NCI-H2107 treated with DMSO at 0.1 percent for 48 hours (cell line): ENCODE data around the gene CHAT.

Experiments used
- DNase-seq: peaks from one replicate; lab custom pipeline; 2025; ENCODE audit not compliant: unreplicated experiment; lab: John Stamatoyannopoulos, UW

The CHAT gene

GRCh38 chr10:49613882-49614241, at the start of gene CHAT:
CHAT (plus strand) TSS chr10:49614037; CDS start chr10:49614190, 153 bp downstream.
- no peak for DNase-seq

GRCh38 chr10:49564461-49565009, 49.3 kb upstream of the CHAT start:
- DNase-seq, result no peak

- no peak for DNase-seq
These were observed 46.0 kb upstream of the CHAT start for GRCh38 chr10:49567810-49568209.

GRCh38 chr10:49568235-49568634, 45.6 kb upstream of the CHAT start:
- DNase-seq, result no peak

DNA sequence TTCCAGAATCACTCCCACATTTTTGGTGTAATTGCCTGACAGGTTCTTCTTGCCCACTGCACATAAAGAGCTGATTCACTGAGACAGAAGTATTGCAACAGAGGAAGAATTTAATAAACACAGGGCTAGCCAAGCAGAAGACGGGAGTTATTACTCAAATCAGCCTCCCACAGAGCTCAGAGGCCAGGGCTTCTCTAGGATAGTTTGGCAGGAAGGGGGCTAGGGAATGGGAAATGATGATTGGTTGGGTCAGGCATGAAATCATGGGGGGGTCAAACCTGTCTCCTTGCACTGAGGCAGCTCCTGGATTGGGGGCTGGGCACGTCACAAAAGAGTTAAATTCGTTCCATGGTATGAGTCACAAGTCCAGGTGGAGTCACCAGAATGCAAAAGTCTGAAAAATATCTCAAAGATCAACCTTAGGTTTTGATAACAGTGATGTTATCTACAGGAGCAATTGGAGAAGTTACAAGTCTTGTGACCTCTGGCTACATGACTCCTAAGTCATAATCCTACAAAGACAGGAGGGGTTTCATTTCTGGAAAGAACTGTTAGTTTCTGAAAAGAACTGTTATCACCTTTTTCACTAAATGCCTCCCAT, 44.7 kb upstream of the CHAT start:
- DNase-seq, result no peak

GRCh38 chr10:49571388-49571787, 42.4 kb upstream of the CHAT start:
- DNase-seq, result no peak

GRCh38 chr10:49572594-49573114, 41.2 kb upstream of the CHAT start:
- no peak for DNase-seq

DNA sequence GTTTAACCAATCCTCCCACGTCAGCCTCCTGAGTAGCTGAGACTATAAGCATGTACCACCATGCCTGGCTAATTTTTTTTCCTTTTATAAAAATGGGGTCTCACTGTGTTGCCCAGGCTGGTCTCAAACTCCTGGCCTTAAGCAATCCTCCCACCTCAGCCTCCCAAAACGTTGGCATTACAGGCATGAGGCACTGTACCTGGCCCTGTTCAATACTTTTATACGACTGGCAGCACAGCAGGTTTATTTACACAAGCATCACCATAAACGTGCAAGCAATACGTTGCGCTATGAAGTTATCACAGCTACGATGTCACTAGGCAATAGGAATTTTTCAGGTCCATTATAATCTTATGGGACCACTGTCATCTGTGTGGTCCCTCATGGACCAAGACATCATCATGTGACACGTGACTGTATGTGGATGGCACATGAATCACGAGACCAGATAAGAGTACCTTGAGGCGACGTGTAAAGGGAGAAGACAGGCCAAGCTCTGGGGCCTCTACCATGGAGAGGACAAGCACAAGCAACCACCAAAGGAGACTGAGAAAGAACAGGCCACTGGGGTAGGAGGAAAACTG, 38.3 kb upstream of the CHAT start:
- DNase-seq, result no peak

- no peak for DNase-seq
These were observed 36.5 kb upstream of the CHAT start for GRCh38 chr10:49577182-49577925.

DNA sequence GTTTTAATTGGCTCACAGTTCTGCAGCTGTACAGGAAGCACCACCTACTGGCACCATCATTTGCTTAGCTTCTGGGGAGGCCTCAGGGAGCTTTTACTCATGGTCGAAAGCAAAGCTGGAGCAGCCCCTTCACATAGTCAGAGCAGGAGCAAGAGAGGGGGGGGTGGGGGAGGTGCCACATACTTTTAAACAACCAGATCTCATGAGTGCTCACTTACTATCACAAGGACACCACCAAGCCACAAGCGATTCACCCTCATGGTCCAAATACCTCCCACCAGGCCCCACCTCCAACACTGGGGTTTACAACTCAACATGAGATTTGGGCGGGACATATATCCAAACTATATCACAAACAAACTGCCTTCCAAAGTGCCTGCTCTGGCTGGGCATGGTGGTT, 35.4 kb upstream of the CHAT start:
- DNase-seq, result no peak

GRCh38 chr10:49579621-49580020, 34.2 kb upstream of the CHAT start:
- DNase-seq, result no peak

- DNase-seq, result no peak
These were observed 28.4 kb upstream of the CHAT start for GRCh38 chr10:49585387-49585786.

DNA sequence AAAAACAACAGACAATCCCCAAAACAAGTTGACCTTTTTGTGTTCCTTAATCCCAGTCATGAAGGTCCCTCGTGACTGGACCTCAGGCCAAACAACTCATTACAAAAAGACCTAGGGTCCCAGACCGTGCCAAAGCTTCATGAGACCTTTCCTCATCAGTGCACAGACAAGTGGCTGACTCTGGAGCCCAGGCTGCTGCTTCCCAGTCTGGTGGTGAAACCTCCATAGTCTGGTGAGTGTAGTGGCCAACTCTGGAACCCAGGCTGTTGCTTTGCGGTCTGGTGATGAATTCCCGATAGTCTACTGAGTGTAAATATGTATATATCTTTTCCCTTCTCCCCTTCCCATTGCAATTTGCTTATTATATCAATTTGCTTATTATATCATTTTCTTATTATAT, 25.9 kb upstream of the CHAT start:
- DNase-seq, result no peak

- DNase-seq, result peak; percentile 13
These were observed 20.9 kb upstream of the CHAT start for GRCh38 chr10:49592726-49593563.

GRCh38 chr10:49593564-49593875, 20.3 kb upstream of the CHAT start:
- no peak for DNase-seq

DNA sequence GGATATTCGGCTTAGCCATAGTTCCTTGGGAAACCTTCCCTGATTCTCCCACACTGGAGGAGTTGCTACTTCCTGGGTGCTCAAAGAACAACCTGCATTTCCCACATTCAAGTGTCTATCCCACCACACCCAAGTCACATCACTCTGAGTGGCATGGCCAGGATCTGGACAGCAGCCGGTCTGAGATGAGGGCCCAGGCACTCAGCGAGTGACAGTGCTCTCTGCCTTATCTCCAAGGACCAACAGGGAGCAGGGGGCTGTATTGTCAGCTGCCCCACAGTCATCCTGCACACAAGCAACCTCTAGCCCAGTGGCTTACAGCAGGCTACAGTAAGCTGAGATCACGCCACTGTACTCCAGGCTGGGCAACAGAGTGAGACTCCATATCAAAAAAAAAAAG, 19.8 kb upstream of the CHAT start:
- no peak for DNase-seq

GRCh38 chr10:49594594-49594993, 19.2 kb upstream of the CHAT start:
- peak; percentile 43 for DNase-seq

DNA sequence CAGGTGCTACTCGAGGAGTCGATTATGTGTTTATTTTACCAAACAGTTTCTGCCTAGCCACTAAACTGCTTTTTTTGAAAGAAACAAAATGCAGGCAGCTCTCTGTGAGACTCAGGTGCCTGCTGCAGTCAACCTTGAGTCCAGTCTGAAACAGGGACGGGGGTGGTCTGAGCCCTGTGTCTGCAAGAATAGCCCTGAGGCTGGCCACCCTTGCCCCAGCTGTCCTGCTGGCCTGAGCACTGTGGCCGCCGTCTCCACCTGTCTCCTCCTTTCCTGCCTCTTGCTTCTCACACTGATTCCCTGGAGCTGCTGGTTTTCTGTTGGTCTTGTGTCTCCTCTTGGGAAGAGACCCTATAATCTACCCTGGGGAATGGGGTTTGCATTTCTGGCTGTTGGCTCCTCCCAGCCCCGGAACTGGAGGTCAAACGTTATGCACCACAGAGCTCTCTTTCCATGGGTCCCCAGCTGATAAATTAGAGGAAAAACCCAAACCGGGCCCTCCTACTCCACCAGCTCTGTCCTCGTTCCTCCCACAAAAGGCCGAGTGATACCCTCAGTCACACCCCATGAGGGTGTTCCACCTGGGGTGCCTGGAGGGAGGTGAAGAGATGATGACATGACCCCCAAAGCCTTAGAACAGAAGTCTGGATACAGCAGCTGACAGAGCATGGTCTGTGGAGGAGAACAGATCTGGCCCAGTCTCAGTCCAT, 18.7 kb upstream of the CHAT start:
- no peak for DNase-seq

- no peak for DNase-seq
These were observed 17.9 kb upstream of the CHAT start for GRCh38 chr10:49595713-49596492.

DNA sequence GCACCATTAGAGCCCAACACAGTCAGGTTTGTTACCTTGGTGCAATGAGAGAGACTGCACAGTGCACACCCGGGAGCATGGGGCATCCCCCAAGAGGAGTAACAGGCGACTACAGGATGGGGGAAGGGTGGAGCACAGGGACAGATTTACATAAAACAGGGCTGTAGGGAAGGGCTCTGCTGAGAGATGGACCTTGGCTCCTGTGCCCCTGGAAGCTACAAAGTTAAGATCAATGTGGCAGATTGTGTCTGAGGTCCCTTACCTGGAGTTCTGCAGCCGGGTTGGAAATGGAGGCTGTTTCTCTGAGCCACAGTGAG, 17.4 kb upstream of the CHAT start:
- no peak for DNase-seq
